GM19035 (cell line): ENCODE measurements around the gene CAMTA1.

Source experiments
- ATAC-seq: cut with Tn5 transposase; IDR thresholded peaks from one replicate; pipeline ENCODE4 v1.9.1; 2021; ENCODE audit not compliant: unreplicated experiment

CAMTA1 gene

DNA sequence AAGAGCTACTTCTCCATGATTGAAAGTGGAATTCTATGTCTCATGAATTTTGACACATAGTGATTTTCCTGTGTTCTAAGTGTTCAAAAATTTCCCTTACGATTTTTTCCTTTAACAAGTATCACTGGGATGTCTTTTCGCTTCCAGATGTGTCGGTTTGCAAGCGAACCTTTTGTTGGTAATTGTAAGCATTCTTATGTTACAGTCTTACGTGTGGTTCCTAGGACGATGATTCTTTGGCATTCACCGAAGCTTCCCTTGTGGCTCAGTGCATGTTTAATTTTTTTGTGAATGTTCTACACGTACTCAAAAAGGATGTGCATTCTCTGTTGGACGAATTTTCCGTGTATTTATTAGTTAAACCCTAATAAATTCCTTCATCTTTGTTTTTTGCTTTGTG is 211.6 kb downstream of the CAMTA1 start:
- no peak for ATAC-seq

DNA sequence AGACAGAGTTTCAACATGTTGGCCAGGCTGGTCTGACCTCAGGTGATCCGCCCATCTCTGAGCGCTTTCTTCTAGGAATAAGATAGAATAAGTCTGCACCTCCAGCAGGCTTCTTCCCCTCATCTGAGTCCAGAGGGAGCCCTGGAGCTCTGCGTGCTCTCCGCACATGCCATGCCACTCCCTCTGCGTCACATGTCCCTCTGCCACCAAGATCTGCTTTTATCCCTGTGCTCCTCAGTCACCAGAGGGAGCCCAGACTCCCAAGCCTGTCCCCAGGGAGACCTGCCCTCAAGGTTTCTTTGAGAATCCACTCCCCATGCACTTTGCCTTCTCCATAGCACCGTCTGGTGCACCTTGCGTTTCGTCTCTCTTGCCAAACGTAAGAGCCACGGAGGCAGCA is 213.0 kb downstream of the CAMTA1 start:
- no peak for ATAC-seq

DNA sequence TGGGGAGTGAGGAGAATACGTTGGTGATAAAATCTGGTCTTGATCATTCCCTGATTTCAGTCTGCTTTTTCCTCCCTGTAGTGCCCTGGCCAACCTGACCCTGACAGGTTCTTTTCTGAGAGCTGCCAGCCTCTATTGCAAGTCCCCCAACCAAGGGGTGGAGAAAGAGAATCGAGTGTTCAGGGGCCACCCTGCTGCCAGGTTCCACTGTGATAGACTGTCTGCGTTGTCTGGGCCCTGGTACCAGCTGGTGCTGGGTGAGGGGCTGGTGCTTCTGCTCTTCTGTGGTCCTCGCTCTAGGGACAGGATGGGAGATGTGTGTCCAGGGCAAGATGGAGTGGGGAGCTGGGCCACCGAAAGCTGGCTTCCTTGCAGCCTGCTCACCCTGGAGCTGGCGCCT is 214.6 kb downstream of the CAMTA1 start:
- no peak for ATAC-seq

DNA sequence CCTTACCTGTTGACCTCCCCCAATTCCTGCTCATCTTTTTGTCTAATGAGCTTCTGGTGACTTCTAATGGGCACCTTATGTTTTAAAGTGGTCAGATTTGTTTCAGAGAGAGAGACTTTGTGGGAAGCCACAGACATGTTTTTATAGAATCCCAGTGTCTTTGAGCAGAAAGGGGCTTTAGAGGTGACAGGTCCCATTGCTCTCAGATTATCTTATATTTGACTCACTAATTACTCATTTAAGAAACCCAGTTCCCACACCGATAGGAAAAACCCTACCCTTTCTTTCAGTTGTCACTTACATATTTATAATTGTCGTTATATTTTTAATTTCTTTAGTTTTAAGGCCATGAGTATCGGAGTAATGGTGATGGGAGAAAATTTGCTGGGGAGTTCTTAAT is 215.5 kb downstream of the CAMTA1 start:
- no peak for ATAC-seq

DNA sequence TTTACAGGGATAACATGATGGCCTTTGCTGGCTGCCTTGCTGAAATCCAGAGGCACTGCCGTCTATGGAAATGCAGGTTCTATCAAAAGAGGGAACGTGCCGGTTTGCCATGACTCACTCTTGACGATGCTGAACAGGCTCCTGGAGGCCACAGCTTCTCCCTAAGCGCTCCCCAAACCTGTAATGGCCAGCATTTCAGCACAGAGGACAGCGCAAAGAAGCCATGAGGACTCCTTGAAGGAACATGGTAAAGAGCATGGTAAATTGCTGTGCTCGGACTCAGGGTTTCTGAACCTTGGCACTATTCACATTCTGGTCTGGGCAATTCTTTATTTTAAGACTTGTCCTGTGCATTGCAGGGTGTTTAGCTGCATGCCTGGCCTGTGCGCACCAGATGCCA is 217.5 kb downstream of the CAMTA1 start:
- no peak for ATAC-seq

DNA sequence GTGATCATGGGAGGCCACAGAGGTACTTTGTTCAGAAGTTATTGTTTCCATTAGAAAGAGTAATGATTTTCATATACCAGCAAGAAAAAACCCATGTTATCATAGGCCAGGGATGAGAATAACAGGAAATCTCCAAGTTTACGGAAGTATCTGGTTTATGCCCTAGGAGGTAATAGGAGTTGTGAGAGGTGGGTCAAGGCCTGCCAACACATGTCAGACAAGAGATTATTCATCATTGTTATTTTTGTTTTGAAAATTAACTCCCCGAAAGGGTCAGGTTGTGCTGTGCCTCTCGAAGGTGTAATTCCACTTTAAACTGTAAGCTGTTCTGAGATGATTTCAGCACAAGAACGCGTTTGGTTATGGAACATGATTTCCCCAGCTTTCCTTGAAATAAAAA is 218.4 kb downstream of the CAMTA1 start:
- ATAC-seq = no peak

DNA sequence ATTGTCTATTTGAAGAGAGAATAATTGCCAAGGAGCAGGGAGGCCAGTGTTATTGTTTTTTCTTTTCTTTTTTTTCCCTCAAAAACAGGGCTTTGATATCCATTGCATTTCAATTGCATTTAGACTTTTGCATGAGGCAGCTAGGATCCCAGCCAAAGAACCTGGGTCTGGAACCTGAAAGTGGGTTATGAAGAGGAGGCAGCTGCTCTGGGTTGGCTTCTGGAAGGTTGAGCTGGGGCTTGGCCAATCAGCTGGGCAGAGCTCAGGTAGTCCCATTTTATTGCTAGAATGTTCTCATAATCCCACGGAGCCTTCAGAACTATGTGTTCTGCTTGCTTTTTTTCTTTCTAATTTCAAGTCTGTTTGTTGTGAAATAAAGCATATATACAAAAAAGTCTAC is 218.9 kb downstream of the CAMTA1 start:
- ATAC-seq = no peak

DNA sequence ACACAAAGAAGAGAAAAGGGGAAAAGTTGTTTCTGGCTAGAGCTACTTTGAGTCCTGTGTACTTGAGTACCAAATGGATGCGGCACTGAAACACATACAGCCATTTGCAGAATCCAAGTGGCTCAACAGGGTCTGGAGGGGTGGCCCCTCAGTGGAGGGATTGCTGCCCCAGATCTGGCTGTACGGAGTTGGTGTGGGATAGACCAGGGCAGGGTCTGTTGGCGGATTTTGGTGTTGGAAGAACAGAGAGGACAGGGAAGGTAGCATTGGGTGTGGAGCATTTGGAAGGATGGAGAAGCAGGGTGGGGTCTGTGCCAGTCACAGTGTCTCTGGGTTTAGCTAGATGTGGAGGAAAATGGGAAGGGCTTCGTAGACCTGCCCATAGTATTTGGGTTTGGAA is 220.5 kb downstream of the CAMTA1 start:
- no peak for ATAC-seq

DNA sequence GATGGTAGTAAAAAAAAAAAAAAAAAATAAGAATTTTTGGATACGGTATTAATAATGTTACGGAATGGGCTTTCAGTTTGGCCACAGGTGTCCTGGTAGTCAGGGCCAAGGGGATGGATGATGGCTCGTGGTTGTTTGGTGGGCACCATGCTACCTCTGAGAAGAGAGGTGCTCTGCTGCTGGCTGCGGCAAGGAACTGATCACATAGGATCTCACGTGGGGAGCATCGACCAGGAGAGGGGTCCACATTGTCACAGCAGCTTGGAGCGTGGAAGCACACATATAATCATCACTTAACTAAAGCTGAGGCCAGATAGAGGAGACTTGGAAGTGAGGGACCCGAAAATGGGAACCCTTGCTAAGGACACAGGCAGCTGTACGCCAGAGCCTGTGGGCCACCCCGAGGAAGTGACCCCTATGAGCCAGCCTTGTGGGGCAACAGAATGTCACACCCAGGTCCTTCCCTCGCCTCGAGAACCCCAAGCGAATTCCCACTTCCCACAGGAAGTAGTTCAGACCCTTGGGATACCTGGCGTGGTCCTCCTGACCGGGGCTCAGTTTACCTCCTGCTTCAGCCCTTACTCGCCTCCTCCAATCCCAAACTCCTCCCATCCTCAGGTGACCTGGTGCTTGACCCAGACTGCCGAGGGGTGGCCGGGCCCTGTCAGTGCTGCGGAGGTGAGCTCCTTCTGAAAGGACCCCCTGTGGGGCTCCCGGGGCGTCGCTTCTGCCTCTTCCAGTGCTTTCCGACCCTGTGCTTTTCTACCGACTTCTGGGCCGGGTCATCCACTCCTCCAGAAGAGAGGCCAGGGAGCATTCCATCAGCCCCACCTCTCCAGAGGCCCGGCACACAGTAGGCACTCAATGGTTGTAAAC is 222.0 kb downstream of the CAMTA1 start:
- no peak for ATAC-seq

DNA sequence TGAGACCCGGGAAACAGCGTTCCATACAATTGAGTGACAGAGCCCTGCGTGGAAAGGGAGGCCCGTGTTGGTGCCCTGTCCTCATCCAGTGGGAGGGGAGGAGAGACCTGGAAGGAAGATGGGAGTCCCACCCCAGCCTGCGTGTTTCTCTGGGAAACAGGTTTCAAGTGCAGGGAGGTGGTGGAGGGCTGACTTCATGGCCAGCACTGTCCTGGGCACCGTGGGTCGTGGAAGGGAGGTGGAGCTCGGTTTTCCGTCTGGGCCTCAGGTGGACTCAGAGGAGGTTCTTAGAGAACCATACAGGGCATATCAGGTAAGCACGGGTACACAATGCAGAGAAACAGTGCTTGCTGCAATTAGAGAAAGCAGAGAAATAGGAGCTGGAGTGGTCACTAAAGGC is 222.6 kb downstream of the CAMTA1 start:
- no peak for ATAC-seq

DNA sequence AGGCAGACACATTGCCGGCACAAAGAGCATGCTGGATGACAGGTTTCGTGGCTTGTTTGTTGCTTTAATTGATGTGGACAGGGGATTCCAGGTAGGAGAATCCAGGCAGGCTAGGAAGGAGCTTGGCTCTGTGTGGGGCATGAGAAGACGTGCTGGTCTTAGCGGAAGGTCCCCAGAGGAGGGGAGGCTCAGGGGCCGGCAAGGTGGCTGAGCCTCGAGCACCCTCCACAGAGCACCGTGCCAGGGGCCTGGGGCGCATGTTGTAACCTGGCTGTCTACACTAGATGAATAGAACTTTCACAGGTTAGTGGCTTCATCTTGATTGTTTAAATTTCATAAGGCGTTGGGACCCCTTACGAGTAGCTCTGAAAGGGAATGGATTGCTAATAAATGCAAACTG is 223.1 kb downstream of the CAMTA1 start:
- no peak for ATAC-seq

DNA sequence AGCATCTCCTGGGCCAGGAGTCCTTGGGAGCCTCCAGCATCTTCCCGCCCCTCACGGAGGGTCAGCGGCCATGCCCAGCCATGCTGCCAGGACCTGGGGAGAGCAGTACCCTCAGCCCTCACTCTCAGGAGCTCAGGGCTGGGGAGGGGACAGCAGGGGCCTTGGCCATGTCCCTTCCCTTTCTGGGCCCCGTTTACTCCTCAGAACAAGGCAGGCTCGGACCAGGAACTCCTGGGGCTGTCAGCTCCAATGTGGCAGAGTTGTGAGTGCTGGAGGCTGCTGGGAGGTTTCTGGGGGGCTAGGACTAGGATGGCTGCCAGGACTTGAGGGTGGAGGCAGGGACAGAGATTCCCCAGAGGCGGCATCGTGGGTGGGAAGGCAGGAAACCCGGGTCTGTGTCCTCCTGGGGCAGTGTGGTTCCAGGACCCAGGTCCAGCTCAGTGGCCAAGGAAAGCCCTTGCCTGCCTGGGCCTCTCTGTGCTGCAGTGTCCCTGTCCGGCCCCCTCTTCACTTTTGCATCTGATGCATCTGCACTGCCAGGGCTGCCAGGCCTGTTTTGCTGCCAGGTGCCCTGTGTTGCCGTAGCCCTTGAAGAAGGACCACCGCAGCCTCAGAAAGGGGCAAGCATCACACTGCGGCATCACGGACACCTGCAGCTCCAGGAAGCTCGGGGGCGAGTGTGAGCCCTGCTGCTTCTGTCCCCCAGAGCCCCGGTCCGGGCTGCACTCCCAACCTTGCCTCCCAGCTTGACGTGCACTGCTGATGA is 223.9 kb downstream of the CAMTA1 start:
- no peak for ATAC-seq

DNA sequence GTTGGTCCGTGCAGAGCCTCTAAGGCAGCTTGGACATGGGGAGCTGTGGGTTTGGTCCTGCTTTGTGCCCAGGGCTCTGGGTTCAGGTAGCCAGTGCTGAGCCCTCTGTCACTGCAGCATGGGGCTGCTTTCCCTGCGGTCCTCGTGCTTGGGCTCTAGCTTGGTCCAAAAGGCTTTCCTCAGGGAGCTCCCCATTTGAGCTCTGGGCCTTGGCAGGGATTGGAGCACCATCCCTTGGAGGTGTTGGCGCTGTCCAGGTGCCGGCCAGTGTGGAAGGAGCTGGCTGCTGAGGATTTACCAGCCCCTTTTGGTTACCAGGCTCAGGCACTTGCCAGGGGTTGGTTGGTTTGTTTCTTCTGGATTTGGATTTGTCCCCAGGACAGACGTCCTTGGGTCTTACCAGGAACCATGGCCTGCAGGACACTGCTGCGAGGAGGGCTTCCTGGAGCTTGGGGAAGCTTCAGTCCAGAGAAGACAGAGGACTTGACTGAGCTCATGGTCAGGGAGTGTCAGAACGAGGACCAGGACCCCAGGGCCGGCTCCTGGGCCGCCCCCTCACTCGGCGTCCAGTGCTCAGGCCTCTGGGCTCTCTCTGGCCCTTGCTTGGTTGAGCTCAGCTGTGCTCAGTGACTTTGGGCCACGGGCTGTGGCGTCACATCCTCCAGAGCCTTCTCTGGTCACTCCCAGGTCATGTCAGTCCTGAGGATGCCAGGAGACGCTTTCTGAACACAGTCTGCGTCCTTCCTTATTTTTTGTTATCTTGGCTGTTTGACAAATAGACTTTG is 224.7 kb downstream of the CAMTA1 start:
- ATAC-seq = no peak

DNA sequence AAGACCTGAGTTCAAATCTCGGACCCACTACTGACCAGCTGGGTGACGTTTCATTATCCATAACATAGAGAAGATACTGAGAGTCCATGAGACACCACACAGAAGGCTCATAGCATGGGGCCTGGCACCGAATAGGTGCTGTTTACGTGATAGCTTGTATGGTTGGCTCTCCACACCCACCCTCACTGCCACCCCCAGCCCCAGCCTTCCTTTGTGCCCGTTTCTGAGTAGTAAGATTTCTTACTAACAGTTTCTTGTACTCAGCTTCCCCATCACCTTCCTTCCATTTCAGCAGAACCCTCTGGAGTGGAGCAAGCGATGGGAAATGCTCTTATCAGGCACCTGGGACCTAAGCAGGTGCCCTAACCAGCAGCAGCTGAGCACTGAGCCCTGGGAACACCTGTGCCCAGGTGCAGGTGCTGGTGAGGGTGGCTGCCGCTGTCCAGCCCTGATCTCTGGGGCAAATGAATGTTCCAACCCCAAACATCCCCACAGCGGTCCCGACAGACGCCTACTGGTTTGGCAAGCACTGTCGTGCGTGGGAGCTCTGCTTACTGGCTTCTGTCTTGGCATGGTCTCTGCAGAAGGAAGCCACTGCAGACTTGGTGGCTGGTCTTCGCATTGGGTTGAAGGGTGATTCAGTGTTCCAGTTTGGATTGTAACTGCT is 225.4 kb downstream of the CAMTA1 start:
- ATAC-seq = no peak

DNA sequence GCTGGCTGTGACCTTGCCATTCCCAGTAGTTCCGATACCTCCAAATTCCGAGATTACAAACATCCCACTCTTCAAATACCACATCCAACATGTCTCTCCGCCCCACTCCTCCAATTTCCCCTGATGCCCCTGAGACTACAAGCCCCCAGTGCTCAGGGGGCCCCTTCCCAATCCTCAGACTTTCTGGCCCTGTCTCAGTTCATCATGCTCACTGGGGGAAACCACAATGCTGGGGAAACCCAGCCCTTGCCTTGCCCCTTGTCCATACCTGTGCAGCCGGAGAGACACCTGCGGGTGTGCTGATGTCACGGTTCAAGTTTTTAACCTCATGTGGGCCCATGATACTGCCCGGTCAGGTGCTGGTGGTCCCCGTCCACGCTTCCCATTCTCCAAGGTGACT is 226.6 kb downstream of the CAMTA1 start:
- no peak for ATAC-seq

DNA sequence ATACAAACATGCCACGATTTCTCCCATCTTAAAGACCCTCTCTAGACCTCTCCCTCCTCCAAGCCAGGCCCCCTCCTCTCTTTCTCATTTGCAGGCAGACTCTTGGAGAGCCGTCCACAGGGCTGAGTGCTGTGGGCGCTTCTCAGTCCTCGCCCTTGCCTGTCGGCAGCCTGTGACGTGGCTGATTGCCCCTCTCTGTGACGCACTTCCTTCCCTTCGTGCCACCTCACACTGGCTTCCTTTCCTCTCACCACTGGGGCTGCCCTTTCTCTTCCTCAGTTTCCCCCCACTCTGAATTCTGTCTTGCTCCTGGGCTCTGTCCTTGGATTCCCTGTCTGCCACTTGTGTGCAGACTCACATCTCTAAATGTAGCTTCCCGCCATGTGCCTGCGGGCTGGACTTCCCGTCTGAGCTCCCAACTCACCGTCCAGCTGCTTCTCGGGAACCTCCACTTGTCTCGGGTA is 227.2 kb downstream of the CAMTA1 start:
- no peak for ATAC-seq

DNA sequence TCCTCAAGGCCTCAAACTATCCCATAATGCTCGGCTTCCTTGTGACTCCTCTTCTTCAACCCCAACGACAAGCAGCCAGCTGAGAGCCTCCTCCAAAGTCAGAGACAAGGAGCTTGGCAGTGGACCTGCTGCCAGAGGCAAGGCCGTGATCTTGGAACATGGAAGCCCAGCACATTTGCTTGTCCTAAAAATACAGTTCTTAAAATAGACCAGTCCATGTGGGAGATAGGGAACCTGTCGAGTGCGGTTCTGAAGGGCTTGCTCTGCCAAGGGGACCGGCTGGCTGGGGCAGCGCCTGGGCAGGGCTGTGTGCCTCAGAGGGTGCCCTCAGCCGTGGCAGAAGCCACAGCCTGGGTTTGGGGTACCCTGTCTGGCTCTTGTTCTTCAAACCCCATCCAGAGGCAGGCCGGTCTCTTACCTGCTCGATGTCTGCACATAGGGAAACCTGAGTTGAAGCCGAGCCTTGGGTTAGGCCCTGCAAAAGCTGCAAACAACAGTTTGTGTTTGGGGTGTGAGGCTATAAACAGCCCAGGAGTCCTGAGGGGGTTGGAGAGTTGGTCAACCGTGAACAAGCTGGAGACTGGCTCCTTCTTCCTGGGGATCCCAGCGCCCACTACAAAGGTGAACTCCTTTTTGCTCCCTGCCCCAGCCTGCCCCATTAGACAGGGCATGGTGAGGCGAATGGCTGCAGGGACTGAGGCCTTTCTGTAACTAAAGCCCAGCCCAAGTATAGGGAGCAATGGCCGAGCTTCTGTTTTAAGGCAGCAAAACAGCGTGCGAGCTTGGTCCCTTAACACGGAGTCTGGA is 228.8 kb downstream of the CAMTA1 start:
- no peak for ATAC-seq

DNA sequence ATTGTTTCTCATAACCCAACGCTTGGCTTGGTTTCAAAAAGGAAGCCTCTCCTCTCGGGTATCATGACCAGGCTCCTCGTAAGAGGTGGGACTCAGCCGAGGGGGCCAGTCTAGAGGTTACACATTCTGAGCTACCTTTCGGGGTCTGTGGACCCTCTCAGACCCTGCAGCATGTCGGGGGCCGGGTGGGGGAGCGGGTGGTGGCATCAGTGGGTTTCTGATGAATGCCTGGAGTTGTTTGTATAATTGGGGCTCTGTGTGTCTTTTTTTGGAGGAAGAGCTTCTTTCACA is 229.3 kb downstream of the CAMTA1 start:
- no peak for ATAC-seq

DNA sequence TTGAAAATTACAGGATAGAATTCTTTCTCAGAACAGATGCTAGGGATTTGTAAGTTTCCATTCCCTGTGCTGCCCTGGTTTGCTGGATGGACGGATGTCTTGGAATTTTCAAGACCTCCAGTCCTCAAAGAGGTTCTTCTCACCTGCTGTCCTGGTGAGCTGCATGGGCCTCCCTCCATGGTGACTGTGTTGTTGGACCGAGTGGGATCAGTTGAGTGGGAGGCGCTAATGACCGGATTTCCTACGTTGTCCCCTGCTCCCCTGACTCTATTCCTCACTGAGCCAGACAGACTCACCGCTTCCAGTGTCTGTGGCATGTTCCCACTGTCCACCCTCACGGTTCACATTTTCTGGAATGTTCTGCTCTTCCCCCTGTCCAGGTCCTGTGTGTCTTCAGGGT is 229.8 kb downstream of the CAMTA1 start:
- ATAC-seq = no peak

DNA sequence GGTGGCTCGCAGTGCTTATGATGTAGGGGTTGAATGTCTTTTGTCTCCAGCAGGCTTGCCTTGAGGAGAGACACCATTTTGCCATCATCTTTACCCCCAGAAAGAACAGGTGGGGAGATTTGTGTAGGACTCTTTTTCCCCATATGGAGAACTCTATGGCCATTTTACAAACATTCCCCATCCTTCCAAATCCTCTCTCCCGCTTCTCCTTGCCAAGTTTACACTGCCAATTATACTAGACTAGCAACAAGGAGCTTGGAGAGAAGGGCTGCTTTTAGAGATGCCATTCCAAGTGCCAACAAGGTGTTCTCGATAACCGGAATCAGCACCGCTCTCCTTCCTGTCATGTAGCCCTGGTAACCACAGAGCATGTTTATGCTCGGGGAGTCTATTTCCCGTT is 233.1 kb downstream of the CAMTA1 start:
- no peak for ATAC-seq
